GM23338 (cell line): ENCODE results near the gene SLC25A36. TPM values are rescaled to one million over a fixed set of nuclear protein-coding genes. Genes with fewer than 3 reads are reported as not detected.

Experiments used
- ATAC-seq: fragments of 200-7000 bp; cut with Tn5 transposase; 3 replicates; pipeline ENCODE4 v1.9.1; 2020
- DNase-seq: peaks from one replicate; pipeline ENCODE4 v3.0.0-alpha.2; 2015; ENCODE audit warnings: low spot score
- H2AFZ ChIP-seq: fragments of 200-600 bp; sonication (generic); 2 replicates; pipeline ENCODE4 v1.8.0; 2016; ENCODE audit warnings: antibody characterized with exemption, mild to moderate bottlenecking, moderate library complexity
- H3F3A ChIP-seq: fragments of 200-600 bp; sonication (generic); replicated peaks from 2 replicates; pipeline ENCODE4 v1.8.0; 2017; ENCODE audit warnings: antibody characterized with exemption, mixed run types, low read depth
- H3K27ac ChIP-seq: fragments of 200-600 bp; sonication (generic); 2 replicates; pipeline ENCODE4 v1.6.1; 2016; ENCODE audit warnings: low read depth
- H3K27me3 ChIP-seq: fragments of 200-600 bp; sonication (generic); 2 replicates; pipeline ENCODE4 v1.8.0; 2016; ENCODE audit warnings: mild to moderate bottlenecking, mixed run types, moderate library complexity; ENCODE audit not compliant: insufficient read depth
- H3K36me3 ChIP-seq: fragments of 200-600 bp; sonication (generic); 2 replicates; pipeline ENCODE4 v1.8.0; 2016; ENCODE audit warnings: mild to moderate bottlenecking; ENCODE audit not compliant: insufficient read depth
- H3K4me1 ChIP-seq: fragments of 200-600 bp; sonication (generic); 2 replicates; pipeline ENCODE4 v1.8.0; 2016; ENCODE audit warnings: mild to moderate bottlenecking, moderate library complexity; ENCODE audit not compliant: insufficient read depth
- H3K4me2 ChIP-seq: fragments of 200-600 bp; sonication (generic); 2 replicates; pipeline ENCODE4 v1.7.1; 2017; ENCODE audit warnings: mixed run types
- H3K4me3 ChIP-seq: fragments of 200-600 bp; sonication (generic); 2 replicates; pipeline ENCODE4 v1.6.1; 2016; ENCODE audit warnings: mixed run types
- H3K79me2 ChIP-seq: fragments of 200-600 bp; sonication (generic); replicated peaks from 2 replicates; pipeline ENCODE4 v1.8.0; 2017; ENCODE audit warnings: mild to moderate bottlenecking; ENCODE audit not compliant: insufficient read depth
- H3K9me2 ChIP-seq: fragments of 200-600 bp; sonication (generic); 2 replicates; pipeline ENCODE4 v1.8.0; 2017; ENCODE audit not compliant: insufficient read depth
- H4K20me1 ChIP-seq: fragments of 200-600 bp; sonication (generic); replicated peaks from 2 replicates; pipeline ENCODE4 v1.8.0; 2017; ENCODE audit warnings: mild to moderate bottlenecking; ENCODE audit not compliant: insufficient read depth
- H3K27ac Mint-ChIP-seq: 2 replicates; pipeline ENCODE4 v1.8.0; 2020; ENCODE audit warnings: inconsistent platforms, mild to moderate bottlenecking, moderate library complexity, mixed read lengths
- H3K27me3 Mint-ChIP-seq: 3 replicates; pipeline ENCODE4 v1.8.0; 2022; ENCODE audit warnings: low read depth, mild to moderate bottlenecking, moderate library complexity, mixed read lengths, inconsistent platforms; ENCODE audit not compliant: insufficient read depth, poor library complexity
- H3K36me3 Mint-ChIP-seq: 3 replicates; pipeline ENCODE4 v1.8.0; 2021; ENCODE audit warnings: low read depth, mild to moderate bottlenecking, inconsistent platforms, moderate library complexity, mixed read lengths
- H3K4me1 Mint-ChIP-seq: 3 replicates; pipeline ENCODE4 v1.8.0; 2020; ENCODE audit warnings: mild to moderate bottlenecking, inconsistent platforms, mixed read lengths
- H3K4me3 Mint-ChIP-seq: 3 replicates; pipeline ENCODE4 v1.8.0; 2021; ENCODE audit warnings: moderate library complexity, mild to moderate bottlenecking, inconsistent platforms, mixed read lengths
- H3K9me3 Mint-ChIP-seq: 3 replicates; pipeline ENCODE4 v1.8.0; 2020; ENCODE audit warnings: moderate library complexity, mild to moderate bottlenecking, inconsistent platforms, mixed read lengths
- CTCF ChIP-seq, 2 experiments: fragments of 200-600 bp in 1 of 2; sonication (generic) in 1 of 2; conservative IDR thresholded peaks; 2 replicates each; pipeline versions ENCODE4 v1.5.1 to v1.6.1; 2016 to 2017; ENCODE audit warnings: antibody characterized with exemption in 2 of 2, low read depth in 2 of 2, mild to moderate bottlenecking in 2 of 2, moderate library complexity in 1 of 2
- STAT1 ChIP-seq: IDR thresholded peaks from one replicate; pipeline ENCODE4 v1.6.1; 2016; ENCODE audit warnings: antibody characterized with exemption; ENCODE audit not compliant: unreplicated experiment
- ZNF114 ChIP-seq: fragments of 250-450 bp; sonication (Bioruptor Pico); IDR thresholded peaks from 2 replicates; pipeline ENCODE4 v1.5.0; 2020; ENCODE audit warnings: mild to moderate bottlenecking, moderate library complexity
- ZNF462 ChIP-seq: fragments of 250-450 bp; sonication (Bioruptor Pico); IDR thresholded peaks from 2 replicates; pipeline ENCODE4 v1.5.0; 2020; ENCODE audit warnings: mild to moderate bottlenecking, moderate library complexity
- polyA plus RNA-seq: library from polyadenylated mRNA; unstranded; fragments of >200 nt; fragmentation: Nextera tagmentation; extraction: Ambion mirVana; gene quantifications from 2 replicates; pipeline ENCODE4 v1.2.1, GENCODE V29; 2016
- total RNA-seq: library from RNA; depleted of rRNA; stranded (reverse); fragments of >200 nt; shearing (Covaris generic); gene quantifications from 2 replicates; pipeline ENCODE4 v1.2.3, GENCODE V29; 2014

The SLC25A36 gene
- total and polyA plus RNA-seq, 2 experiments from 2014 or later: 113 to 123 TPM

DNA sequence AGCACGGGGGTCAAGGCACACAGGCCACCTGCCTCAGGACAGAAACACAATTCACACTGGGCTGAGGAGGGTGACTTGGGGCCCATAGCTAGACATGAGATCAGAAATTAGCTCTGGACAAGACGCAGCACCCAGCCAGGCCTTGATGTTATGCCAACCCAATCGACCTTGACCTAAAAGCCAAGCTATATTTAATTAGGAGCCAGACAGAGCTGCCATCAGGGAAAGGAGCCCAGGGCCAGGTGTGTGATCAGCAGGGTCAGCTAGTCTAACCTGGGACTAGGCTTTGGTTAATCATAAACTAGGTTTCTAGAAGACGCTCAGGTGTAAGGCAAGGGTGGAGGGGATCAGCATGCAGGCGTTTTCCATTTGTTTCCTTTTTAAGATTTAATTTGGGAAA is 23.9 kb upstream of the SLC25A36 start:
- Histone ChIP-seq H4K20me1 (no peaks in the 10 kb centered on the region), H3K4me1 (no peaks in the 10 kb centered on the region), H3K27me3 (no peaks in the 10 kb centered on the region), H2AFZ (no peak overlapping the region), H3K9me2 (no peaks in the 10 kb centered on the region), H3K27ac (no peak overlapping the region), H3K36me3 (no peaks in the 10 kb centered on the region), H3F3A (no peaks in the 10 kb centered on the region), H3K79me2 (no peaks in the 10 kb centered on the region), H3K4me3 (no peak overlapping the region), H3K4me2 (no peak overlapping the region)
- no peaks in the 10 kb centered on the region for H3K36me3 Mint-ChIP-seq
- TF ChIP-seq CTCF (conservative IDR thresholded peaks at IDR 0.05; ENCODE audit: low read depth in 2 of 2): no peak
- no peaks in the 10 kb centered on the region for H3K9me3 Mint-ChIP-seq
- no peak for ATAC-seq
- no peaks in the 10 kb centered on the region for H3K27me3 Mint-ChIP-seq
- H3K4me1 Mint-ChIP-seq: no peaks in the 10 kb centered on the region
- DNase-seq: no peak
- H3K4me3 Mint-ChIP-seq: no peak overlapping the region
- H3K27ac Mint-ChIP-seq: no peak overlapping the region

DNA sequence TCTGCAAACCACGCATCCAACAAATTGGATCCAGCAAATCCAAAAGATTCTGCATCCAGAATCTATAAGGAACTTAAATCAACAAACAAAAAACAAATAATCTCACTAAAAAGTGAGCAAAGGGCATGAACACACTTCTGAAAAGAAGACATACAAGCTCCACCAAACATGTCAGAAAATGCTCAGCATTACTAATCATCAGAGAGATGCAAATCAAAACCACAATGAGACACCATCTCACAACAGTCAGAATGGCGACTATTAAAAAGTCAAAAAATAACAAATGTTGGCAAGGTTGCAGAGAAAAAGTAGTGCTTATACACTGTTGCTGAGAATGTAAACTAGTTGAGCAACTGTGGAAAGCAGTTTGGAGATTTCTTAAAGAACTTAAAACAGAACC is 21.6 kb upstream of the SLC25A36 start:
- Mint-ChIP-seq H3K4me3 (no peak overlapping the region), H3K36me3 (no peaks in the 10 kb centered on the region), H3K27ac (no peak overlapping the region), H3K4me1 (no peaks in the 10 kb centered on the region), H3K27me3 (no peaks in the 10 kb centered on the region), H3K9me3 (no peaks in the 10 kb centered on the region)
- Histone ChIP-seq H3K4me3 (no peak overlapping the region), H3K36me3 (no peaks in the 10 kb centered on the region), H4K20me1 (no peaks in the 10 kb centered on the region), H3K9me2 (no peaks in the 10 kb centered on the region), H3K79me2 (no peaks in the 10 kb centered on the region), H3K27me3 (no peaks in the 10 kb centered on the region), H3K4me1 (no peaks in the 10 kb centered on the region), H3K4me2 (no peak overlapping the region), H2AFZ (no peak overlapping the region), H3K27ac (no peak overlapping the region), H3F3A (no peaks in the 10 kb centered on the region)
- DNase-seq: no peak
- no peak for TF ChIP-seq ZNF462
- TF ChIP-seq ZNF114: no peak
- TF ChIP-seq STAT1: no peak
- no peak for ATAC-seq
